SK-N-SH (cell line): ENCODE results near the gene ZNHIT2. TPM values are rescaled to one million over a fixed set of nuclear protein-coding genes. Genes with fewer than 3 reads are reported as not detected.

Source experiments
- CTCF ChIA-PET: fragments of 300-600, 350-600 bp; formaldehyde crosslinking; extraction: SDS; loops from one replicate; lab custom pipeline; 2021; lab: Yijun Ruan, JAX
- POLR2A ChIA-PET: fragments of 350-600 bp; sonication (Branson Sonifier 250); formaldehyde crosslinking; extraction: SDS; loops from one replicate; lab custom pipeline; 2020; ENCODE audit warnings: antibody characterized with exemption, inconsistent platforms; lab: Yijun Ruan, JAX
- DNase-seq: peaks from one replicate; pipeline ENCODE4 v3.0.0; 2012
- H2AFZ ChIP-seq: fragments of 200-600 bp; sonication (generic); 2 replicates; pipeline ENCODE4 v1.8.1; 2016; ENCODE audit warnings: antibody characterized with exemption, mild to moderate bottlenecking, low read depth
- H3F3A ChIP-seq: fragments of 200-600 bp; sonication (generic); replicated peaks from 2 replicates; pipeline ENCODE3; 2016; ENCODE audit warnings: antibody characterized with exemption, mild to moderate bottlenecking; ENCODE audit not compliant: insufficient read depth
- H3K27ac ChIP-seq, 2 experiments: fragments of 200-500 bp in 1 of 2; fragments of 200-600 bp in 1 of 2; sonication (Bioruptor generic) in 1 of 2; sonication (generic), shearing (Covaris generic) in 1 of 2; 2 replicates each; pipeline versions ENCODE4 v1.5.1 to v1.6.1; 2014 to 2016; ENCODE audit warnings: low read depth in 2 of 2, inconsistent platforms in 1 of 2, low read length in 1 of 2, mild to moderate bottlenecking in 1 of 2, mixed read lengths in 1 of 2
- H3K27me3 ChIP-seq: fragments of 200-600 bp; sonication (generic), shearing (Covaris generic); 2 replicates; pipeline ENCODE4 v1.6.1; 2016; ENCODE audit warnings: mixed run types; ENCODE audit not compliant: insufficient read depth
- H3K36me3 ChIP-seq, 2 experiments: fragments of 200-500 bp in 1 of 2; fragments of 200-600 bp in 1 of 2; sonication (Bioruptor generic) in 1 of 2; sonication (generic) in 1 of 2; replicated peaks in 1 of 2; 2 replicates each; pipeline versions ENCODE3 to v1.5.1; 2014 to 2016; ENCODE audit warnings: low read length in 1 of 2, mild to moderate bottlenecking in 1 of 2; ENCODE audit not compliant: insufficient read depth in 2 of 2, control insufficient read depth in 1 of 2
- H3K4me1 ChIP-seq, 2 experiments: fragments of 200-500 bp in 1 of 2; fragments of 200-600 bp in 1 of 2; sonication (Bioruptor generic) in 1 of 2; sonication (generic), shearing (Covaris generic) in 1 of 2; 2 replicates each; pipeline versions ENCODE4 v1.5.1 to v1.6.1; 2014 to 2016; ENCODE audit warnings: low read depth in 1 of 2, low read length in 1 of 2, mixed run types in 1 of 2; ENCODE audit not compliant: insufficient read depth in 2 of 2, control insufficient read depth in 1 of 2
- H3K4me2 ChIP-seq: fragments of 200-600 bp; sonication (generic), shearing (Covaris generic); 2 replicates; pipeline ENCODE4 v1.6.1; 2017; ENCODE audit warnings: mixed run types
- H3K4me3 ChIP-seq, 2 experiments: fragments of 200-500 bp in 1 of 2; fragments of 200-600 bp in 1 of 2; sonication (Bioruptor generic) in 1 of 2; sonication (generic), shearing (Covaris generic) in 1 of 2; 2 replicates each; pipeline versions ENCODE4 v1.5.1 to v1.8.1; 2014 to 2016; ENCODE audit warnings: low read depth in 2 of 2, inconsistent platforms in 1 of 2, low read length in 1 of 2, mild to moderate bottlenecking in 1 of 2, mixed read lengths in 1 of 2, moderate library complexity in 1 of 2
- H3K79me2 ChIP-seq: fragments of 200-600 bp; sonication (generic); 2 replicates; pipeline ENCODE4 v1.8.1; 2017; ENCODE audit warnings: mild to moderate bottlenecking; ENCODE audit not compliant: insufficient read depth
- H3K9ac ChIP-seq: fragments of 200-600 bp; sonication (generic); 2 replicates; pipeline ENCODE4 v1.6.1; 2017; ENCODE audit warnings: mixed run types
- H3K9me2 ChIP-seq: fragments of 200-600 bp; sonication (generic); 2 replicates; pipeline ENCODE4 v1.6.1; 2017; ENCODE audit warnings: mixed run types
- H3K9me3 ChIP-seq: fragments of 200-600 bp; sonication (generic); 2 replicates; pipeline ENCODE4 v1.6.1; 2017; ENCODE audit warnings: mixed run types, mild to moderate bottlenecking, moderate library complexity
- H4K20me1 ChIP-seq: fragments of 200-600 bp; sonication (generic); 2 replicates; pipeline ENCODE4 v1.6.1; 2017; ENCODE audit warnings: mild to moderate bottlenecking, mixed run types; ENCODE audit not compliant: insufficient read depth
- EP300 ChIP-seq, 2 experiments: IDR thresholded peaks; 2 replicates each; pipeline versions ENCODE4 v1.4.0 to v1.6.1; 2012; ENCODE audit warnings: borderline replicate concordance in 1 of 2, low read depth in 1 of 2, low read length in 1 of 2
- FOXJ3 ChIP-seq: sonication (generic); formaldehyde crosslinking; IDR thresholded peaks from 2 replicates; pipeline ENCODE4 v1.5.1; 2020; ENCODE audit warnings: mild to moderate bottlenecking, missing genetic modification reagents
- FOXM1 ChIP-seq: IDR thresholded peaks from 2 replicates; pipeline ENCODE4 v1.4.0; 2012; ENCODE audit warnings: low read depth, mild to moderate bottlenecking
- GABPA ChIP-seq: IDR thresholded peaks from 2 replicates; pipeline ENCODE4 v1.4.0; 2012; ENCODE audit warnings: low read depth, mild to moderate bottlenecking
- JUND ChIP-seq: IDR thresholded peaks from 2 replicates; pipeline ENCODE4 v1.4.0; 2012
- MEF2A ChIP-seq: IDR thresholded peaks from 2 replicates; pipeline ENCODE4 v1.4.0; 2012; ENCODE audit warnings: low read depth, borderline replicate concordance
- MXI1 ChIP-seq: IDR thresholded peaks from 2 replicates; pipeline ENCODE4 v1.6.1; 2012; ENCODE audit warnings: mild to moderate bottlenecking, low read depth, low read length, improper control_type of control experiment
- POLR2AphosphoS5 ChIP-seq: IDR thresholded peaks from 2 replicates; pipeline ENCODE4 v1.6.1; 2012; ENCODE audit warnings: low read depth, low read length
- RAD21 ChIP-seq: IDR thresholded peaks from 2 replicates; pipeline ENCODE4 v1.6.1; 2012; ENCODE audit warnings: mild to moderate bottlenecking, low read length
- REST ChIP-seq: IDR thresholded peaks from 2 replicates; pipeline ENCODE4 v1.6.1; 2012; ENCODE audit warnings: mild to moderate bottlenecking, low read depth, low read length, moderate library complexity
- RFX5 ChIP-seq: IDR thresholded peaks from 2 replicates; pipeline ENCODE4 v1.6.1; 2012; ENCODE audit warnings: mild to moderate bottlenecking, improper control_type of control experiment, low read length
- SIN3A ChIP-seq: IDR thresholded peaks from 2 replicates; pipeline ENCODE4 v1.6.1; 2012; ENCODE audit warnings: low read depth, mild to moderate bottlenecking, low read length, moderate library complexity, borderline replicate concordance
- TCF12 ChIP-seq: IDR thresholded peaks from 2 replicates; pipeline ENCODE4 v1.4.0; 2012
- YY1 ChIP-seq: IDR thresholded peaks from 2 replicates; pipeline ENCODE4 v1.4.0; 2012; ENCODE audit warnings: low read depth, mild to moderate bottlenecking
- ZBTB33 ChIP-seq: IDR thresholded peaks from 2 replicates; pipeline ENCODE4 v1.4.0; 2012; ENCODE audit warnings: low read depth, borderline replicate concordance
- WGBS: methylation state at CpG from one replicate; pipeline ENCODE4 v1.1.6; 2017; ENCODE audit warnings: low lambda C conversion rate; 5-methylcytosine and 5-hydroxymethylcytosine counted together
- polyA plus RNA-seq, 3 experiments: library from polyadenylated mRNA; depleted of rRNA; stranded (reverse); fragments of >200 nt; gene quantifications; 2 replicates each; pipeline ENCODE4 v1.2.3, GENCODE V29; 2012
- TF ChIP-seq, protein P1 (sequence below): IDR thresholded peaks from 2 replicates; pipeline ENCODE4 v1.4.0; 2012; ENCODE audit warnings: low read depth

The ZNHIT2 gene
- polyA plus RNA-seq, 1 of the 3 experiments (the other 2 are of a cell fraction): 5.6 TPM

GRCh38 chr11:65116370-65117205 lies 913 bp downstream of the ZNHIT2 start:
- H3K4me2 ChIP-seq: peak overlapping the region; percentile 93
- TF ChIP-seq POLR2AphosphoS5 (peak; percentile 42; the same call in 1 of the 2 replicates), ZBTB33 (no peak), SIN3A (0 out of 2 replicates have a peak, but pooled peaks have one; percentile 6), MXI1 (peak; percentile 29; the same call in 1 of the 2 replicates), FOXJ3 (CRISPR knock-in tag) (no peak), EP300 (IDR thresholded peaks at IDR 0.05; ENCODE audit: borderline replicate concordance in 1 of 2, low read depth in 1 of 2, low read length in 1 of 2) (no peak), RAD21 (no peak), FOXM1 (no peak), RFX5 (no peak), YY1 (no peak), GABPA (no peak), REST (no peak), MEF2A (no peak), TCF12 (no peak), JUND (no peak)
- TF ChIP-seq, protein P1, sequence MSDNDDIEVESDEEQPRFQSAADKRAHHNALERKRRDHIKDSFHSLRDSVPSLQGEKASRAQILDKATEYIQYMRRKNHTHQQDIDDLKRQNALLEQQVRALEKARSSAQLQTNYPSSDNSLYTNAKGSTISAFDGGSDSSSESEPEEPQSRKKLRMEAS: peak; percentile 86
- H3K4me3 ChIP-seq: peak overlapping the region; percentile 74 to 86
- peak overlapping the region; percentile 81 for H3K9ac ChIP-seq
- H3K27ac ChIP-seq: peak overlapping the region; percentile 67 to 89
- no peaks in the 10 kb centered on the region for H3K9me3 ChIP-seq
- peaks cover 29% of the 10 kb centered on the region for H3F3A ChIP-seq
- H3K79me2 ChIP-seq: peaks cover 37% of the 10 kb centered on the region
- H3K4me1 ChIP-seq: peaks cover 22 to 51% of the 10 kb centered on the region in 2 experiments; a peak in 3 of 4 replicates
- CTCF ChIA-PET: interaction anchor here (1.0 to 3.2 kb wide), 12 partner anchors 8 to 272 kb away, joined by 3 to 27 read pairs (median 8); partner anchors contain the start of genes ARL2, CAPN1, CDC42BPG and SYVN1
- POLR2A ChIA-PET: interaction anchor here (0.5 to 3.4 kb wide), 7 partner anchors 18 to 213 kb away, joined by 3 to 25 read pairs (median 5); partner anchors contain the start of genes ARL2, CAPN1, POLA2 and SYVN1
- H3K9me2 ChIP-seq: no peaks in the 10 kb centered on the region
- peaks cover 34 to 35% of the 10 kb centered on the region in 2 experiments for H3K36me3 ChIP-seq
- DNase-seq: peak; percentile 58
- no peaks in the 10 kb centered on the region for H3K27me3 ChIP-seq
- WGBS: 46% methylated on average over 38 of the region's 68 CpGs
- H2AFZ ChIP-seq: no peak overlapping the region
- no peaks in the 10 kb centered on the region for H4K20me1 ChIP-seq
